Epithelial cell of prostate (primary cell): ENCODE results near the gene TRMT1.

ENCODE experiments used
- DNase-seq: peaks from one replicate; pipeline ENCODE4 v3.0.0-alpha.2; 2011; ENCODE audit warnings: low read depth, low spot score
- H3K27ac ChIP-seq: fragments of 450-650 bp; 2 replicates; pipeline ENCODE4 v1.5.1; 2017; ENCODE audit warnings: mild to moderate bottlenecking

The TRMT1 gene

GRCh38 chr19:13093407-13094105 lies 23.0 kb downstream of the TRMT1 start:
- no peak overlapping the region for H3K27ac ChIP-seq
- DNase-seq, result peak; percentile 24

GRCh38 chr19:13092606-13093235 lies 23.8 kb downstream of the TRMT1 start:
- no peak for DNase-seq
- no peak overlapping the region for H3K27ac ChIP-seq

GRCh38 chr19:13092158-13092543 lies 24.4 kb downstream of the TRMT1 start:
- H3K27ac ChIP-seq, result no peak overlapping the region
- DNase-seq, result no peak

GRCh38 chr19:13091400-13092157 lies 25.0 kb downstream of the TRMT1 start:
- DNase-seq, result no peak
- no peak overlapping the region for H3K27ac ChIP-seq

- H3K27ac ChIP-seq, result no peak overlapping the region
- DNase-seq, result no peak
These were observed 25.9 kb downstream of the TRMT1 start for GRCh38 chr19:13090511-13091231.

- no peak overlapping the region for H3K27ac ChIP-seq
- DNase-seq, result no peak
These were observed 26.6 kb downstream of the TRMT1 start for GRCh38 chr19:13089857-13090507.

GRCh38 chr19:13089139-13089856 lies 27.2 kb downstream of the TRMT1 start:
- no peak overlapping the region for H3K27ac ChIP-seq
- no peak for DNase-seq

GRCh38 chr19:13087795-13088537 lies 28.6 kb downstream of the TRMT1 start:
- no peak overlapping the region for H3K27ac ChIP-seq
- no peak for DNase-seq

GRCh38 chr19:13087295-13087694 lies 29.2 kb downstream of the TRMT1 start:
- no peak for DNase-seq
- H3K27ac ChIP-seq, result no peak overlapping the region

GRCh38 chr19:13086341-13086740 lies 30.2 kb downstream of the TRMT1 start:
- DNase-seq, result no peak
- H3K27ac ChIP-seq, result no peak overlapping the region

GRCh38 chr19:13085666-13086065 lies 30.9 kb downstream of the TRMT1 start:
- H3K27ac ChIP-seq, result no peak overlapping the region
- DNase-seq, result no peak

GRCh38 chr19:13083627-13084026 lies 32.9 kb downstream of the TRMT1 start:
- no peak overlapping the region for H3K27ac ChIP-seq
- no peak for DNase-seq

GRCh38 chr19:13083008-13083404 lies 33.5 kb downstream of the TRMT1 start:
- DNase-seq, result no peak
- no peak overlapping the region for H3K27ac ChIP-seq

GRCh38 chr19:13082192-13083007 lies 34.1 kb downstream of the TRMT1 start:
- no peak for DNase-seq

GRCh38 chr19:13079542-13079986 lies 37.0 kb downstream of the TRMT1 start:
- no peak for DNase-seq
- H3K27ac ChIP-seq, result no peak overlapping the region

More at GRCh38 chr19:13082192-13083007, 34.1 kb downstream of the TRMT1 start:
- H3K27ac ChIP-seq, result no peak overlapping the region

GRCh38 chr19:13078897-13079541 lies 37.5 kb downstream of the TRMT1 start:
- H3K27ac ChIP-seq, result no peak overlapping the region
- DNase-seq, result no peak

- DNase-seq, result no peak
- H3K27ac ChIP-seq, result no peak overlapping the region
These were observed 38.2 kb downstream of the TRMT1 start for GRCh38 chr19:13078381-13078780.
